Measurements from ENCODE around the gene ARHGAP26.
A peak's percentile ranks its signal among the peaks of the same experiment; 100 is the strongest.

ARHGAP26 gene

DNA sequence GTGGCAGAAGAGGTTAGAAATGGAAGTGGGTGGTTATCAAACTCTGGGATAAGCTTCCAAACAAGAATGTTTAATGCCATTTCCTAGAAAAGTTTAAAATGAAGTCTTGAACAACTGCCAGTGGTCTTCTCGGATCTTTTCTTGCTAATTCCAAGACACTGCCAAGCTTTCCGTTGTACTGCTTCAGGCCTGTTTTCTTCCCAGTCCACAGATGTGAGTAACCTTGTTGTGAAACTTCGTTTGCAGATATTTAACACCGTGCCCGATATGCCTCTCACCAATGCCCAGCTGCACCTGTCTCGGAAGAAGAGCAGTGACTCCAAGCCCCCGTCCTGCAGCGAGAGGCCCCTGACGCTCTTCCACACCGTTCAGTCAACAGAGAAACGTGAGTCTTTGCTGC lies 363.5 kb downstream of the ARHGAP26 start:
- no peak for DNase-seq

DNA sequence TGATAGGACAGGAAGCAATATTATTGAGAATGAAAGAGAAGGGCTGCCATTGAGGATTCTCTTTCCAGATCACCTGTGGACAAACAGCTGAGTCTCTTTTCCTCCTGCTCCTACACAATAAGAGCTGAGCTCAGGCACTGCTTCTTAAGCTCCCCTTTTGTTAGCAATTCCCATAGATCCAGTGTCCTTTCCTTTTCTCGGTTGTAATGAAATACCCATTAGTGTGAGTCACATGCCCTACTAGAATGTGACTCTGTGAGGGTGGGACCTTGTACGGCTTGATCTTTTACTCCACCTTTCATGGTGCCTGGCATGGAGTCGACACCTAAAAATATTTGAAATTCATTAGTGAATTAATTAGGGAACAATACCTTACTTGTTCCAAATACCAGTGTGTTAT lies 364.1 kb downstream of the ARHGAP26 start:
- DNase-seq = no peak

DNA sequence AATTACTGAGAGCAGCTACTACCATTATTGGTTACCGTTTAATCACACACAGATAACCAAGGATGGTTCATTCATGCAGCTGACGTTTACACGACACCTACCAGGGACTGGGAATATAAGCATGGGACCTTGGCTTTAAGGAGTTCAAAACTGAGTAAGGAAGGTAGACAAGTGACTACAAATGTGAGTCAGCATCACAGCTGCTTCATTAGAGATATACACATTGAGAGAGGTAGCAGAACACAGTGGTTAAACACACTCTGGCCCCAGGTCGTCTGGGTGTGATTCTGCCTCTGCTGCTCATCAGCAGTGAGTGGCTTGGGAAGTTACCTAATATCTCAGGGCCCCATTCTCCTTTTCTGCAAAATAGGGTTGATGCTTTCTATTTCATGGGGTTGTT lies 364.7 kb downstream of the ARHGAP26 start:
- no peak for DNase-seq

DNA sequence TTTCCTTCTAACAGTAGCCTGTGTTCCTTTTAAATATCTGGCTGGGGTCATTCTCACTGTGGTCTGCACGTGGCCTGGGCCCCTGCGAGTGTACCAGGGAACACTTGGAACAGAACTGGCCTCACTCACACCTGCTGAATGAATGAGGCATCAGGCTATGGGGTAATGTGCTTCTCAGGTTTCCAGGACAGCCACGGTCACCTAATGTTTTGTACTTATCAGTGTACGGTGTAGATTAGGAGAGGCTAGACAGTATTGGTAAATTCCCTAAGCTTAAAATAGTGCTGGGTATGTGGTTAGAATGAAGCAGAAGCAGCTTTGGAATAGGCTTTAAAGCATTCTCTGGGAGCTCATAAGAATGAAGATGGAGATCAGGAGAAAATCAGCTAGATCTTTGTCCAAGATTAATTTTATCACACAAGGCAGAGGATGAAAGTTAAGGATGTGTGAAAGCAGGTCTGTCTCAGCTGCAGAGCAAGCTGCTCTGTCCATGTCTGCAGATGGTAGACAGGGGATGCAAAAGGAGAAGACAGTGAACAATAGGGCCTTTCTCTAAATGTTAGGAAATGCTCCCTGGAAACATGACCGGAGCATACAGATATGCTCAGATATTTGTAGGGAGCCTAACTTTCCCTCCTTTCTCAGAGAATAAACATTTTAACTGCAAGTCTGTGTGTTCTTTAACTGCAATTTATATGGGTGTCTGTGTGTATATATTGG lies 365.8 kb downstream of the ARHGAP26 start:
- DNase-seq = no peak

DNA sequence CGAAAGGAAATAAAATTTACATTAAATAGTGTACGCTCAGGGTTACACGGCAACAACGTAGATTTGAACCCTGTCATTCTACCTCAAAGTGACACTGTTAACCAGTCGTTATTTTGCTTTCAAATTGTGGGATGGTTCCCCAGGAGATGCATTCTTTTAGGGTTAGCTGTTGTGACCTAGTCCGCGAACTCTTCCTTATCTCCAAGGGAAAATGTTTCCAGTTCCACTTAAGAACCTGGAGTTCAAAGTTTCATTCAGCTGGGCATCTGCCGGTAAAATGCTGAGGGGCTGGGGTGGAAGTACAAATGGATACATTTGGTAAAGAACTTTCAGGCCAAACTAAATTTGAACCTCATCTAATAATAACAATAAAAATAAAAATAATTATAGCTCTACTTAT lies 368.7 kb downstream of the ARHGAP26 start:
- DNase-seq = no peak

DNA sequence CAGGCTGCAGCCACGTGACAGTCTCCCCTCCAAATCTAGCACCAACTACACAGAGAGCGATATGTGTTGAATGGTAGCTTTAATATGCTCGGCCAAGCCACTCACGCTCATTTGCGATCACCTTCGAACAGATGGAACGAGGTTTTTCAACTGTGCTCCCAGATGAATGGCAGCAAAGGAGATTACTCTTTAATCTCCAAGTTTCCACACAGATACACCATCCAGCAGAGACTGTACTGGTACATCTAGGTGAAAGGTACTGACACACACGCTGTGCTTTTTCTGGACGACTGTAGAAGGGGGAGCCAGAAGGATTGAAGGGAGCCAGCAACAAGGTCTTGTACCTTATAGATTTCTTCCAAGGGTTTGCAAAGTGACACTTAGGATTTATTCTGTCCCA lies 369.4 kb downstream of the ARHGAP26 start:
- no peak for DNase-seq

DNA sequence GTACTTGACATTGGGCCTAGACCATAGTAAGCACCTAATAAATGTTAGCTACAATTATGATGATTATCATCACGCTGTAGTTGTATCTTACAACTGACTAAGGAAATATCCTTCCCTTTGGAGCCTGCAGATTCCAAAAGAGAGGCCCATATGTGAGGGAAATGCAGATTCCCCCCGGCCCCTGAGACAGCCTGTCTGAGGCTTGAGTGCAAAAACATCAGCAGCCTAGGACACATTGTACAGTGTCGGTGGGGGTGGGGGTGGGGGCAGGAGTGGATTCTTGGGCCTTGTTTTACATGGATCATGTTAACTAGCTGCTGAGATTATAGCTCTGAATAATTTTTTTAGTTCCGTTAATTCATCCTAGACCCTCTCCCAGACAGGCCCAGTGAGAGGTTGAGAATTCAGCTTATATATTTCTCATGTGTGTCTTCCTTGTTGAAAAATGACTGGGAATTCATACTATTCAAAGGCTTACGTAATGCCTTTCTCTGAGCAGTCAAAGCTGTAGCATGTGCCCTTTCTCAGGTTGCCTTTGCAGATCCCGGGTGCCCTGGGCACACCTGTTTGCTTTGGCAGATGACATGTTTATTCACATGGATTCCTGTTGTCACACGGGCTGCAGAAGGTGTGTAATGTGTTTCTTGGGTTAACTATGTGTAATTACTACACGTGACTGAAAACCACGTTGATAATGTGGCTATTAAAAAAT lies 370.5 kb downstream of the ARHGAP26 start:
- no peak for DNase-seq

DNA sequence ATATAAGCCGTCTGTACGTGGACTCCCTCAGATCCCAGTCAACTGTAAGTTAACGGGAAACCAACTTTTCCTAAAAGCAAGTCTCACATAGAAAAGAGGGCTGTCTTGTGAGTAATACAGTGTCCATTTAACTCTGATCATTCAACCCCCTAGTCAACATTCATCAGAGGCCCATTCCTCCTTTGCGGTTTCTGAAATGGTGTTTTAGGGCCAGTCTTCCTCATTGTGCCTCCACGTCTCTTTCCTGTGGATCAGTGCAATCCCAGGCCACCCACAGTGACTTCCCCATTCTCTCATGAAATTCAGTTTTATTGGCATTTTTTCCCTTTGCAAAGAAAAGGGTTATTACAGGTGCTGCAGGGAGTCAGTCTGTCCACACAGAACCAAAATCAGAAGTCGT lies 371.5 kb downstream of the ARHGAP26 start:
- DNase-seq = no peak

DNA sequence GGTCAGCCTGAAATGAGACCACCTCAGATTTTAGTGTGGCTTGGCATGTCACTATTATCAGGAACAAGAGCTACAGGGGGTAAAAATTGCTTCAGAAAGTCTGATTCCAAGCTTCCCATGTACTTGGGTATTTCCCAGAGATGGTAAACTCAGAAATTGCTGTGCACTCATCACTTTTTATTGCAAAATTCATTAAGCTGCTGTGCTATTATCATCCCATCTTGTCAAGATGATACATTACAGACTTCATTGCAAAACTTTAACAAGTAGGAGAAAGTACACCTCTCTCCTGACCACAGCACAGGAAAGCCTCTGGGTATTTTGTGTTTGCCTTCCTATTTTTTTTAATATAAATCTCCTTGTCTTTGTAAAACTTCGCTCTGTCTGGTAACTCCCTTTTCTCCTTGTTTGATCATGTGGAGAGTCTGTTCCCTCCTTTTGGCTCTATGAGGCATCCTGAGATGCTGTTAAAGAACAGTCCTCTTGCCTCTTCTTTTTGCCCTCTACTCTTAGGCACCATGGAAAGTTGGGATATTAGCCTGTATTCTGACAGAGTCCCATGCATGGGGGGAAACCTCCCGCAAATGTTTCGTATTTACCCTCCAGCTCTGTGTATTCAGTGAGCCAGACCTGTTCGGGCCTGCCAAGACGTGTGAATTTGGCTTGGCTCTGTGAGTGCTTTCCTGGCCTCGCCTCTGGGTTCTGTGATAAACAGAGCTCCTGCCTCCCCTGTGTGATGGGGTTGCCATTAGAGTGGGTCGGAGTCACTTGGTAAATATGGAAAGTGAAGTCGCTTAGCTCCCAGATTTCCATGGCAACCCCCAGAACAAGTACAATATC lies 372.6 kb downstream of the ARHGAP26 start:
- DNase-seq = peak; percentile 84

DNA sequence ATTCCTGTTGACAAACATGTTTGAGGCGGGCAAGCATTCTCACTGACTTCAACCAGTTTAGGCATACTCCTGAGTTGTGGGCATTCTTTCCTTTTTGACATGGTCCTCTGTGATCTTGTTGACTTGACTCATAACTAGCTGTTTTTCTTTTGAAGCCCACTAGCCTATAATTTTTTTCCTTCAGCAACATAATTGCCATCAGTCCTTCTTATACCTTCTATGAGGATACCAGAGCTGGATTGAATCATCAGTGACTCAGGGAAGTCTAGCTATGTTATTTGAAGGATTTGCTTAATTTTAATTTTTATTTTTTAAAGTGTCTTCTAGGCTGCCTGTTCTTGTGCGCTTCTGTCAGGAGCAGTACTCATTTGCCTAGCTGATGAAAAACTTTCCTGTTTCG lies 373.8 kb downstream of the ARHGAP26 start:
- no peak for DNase-seq

DNA sequence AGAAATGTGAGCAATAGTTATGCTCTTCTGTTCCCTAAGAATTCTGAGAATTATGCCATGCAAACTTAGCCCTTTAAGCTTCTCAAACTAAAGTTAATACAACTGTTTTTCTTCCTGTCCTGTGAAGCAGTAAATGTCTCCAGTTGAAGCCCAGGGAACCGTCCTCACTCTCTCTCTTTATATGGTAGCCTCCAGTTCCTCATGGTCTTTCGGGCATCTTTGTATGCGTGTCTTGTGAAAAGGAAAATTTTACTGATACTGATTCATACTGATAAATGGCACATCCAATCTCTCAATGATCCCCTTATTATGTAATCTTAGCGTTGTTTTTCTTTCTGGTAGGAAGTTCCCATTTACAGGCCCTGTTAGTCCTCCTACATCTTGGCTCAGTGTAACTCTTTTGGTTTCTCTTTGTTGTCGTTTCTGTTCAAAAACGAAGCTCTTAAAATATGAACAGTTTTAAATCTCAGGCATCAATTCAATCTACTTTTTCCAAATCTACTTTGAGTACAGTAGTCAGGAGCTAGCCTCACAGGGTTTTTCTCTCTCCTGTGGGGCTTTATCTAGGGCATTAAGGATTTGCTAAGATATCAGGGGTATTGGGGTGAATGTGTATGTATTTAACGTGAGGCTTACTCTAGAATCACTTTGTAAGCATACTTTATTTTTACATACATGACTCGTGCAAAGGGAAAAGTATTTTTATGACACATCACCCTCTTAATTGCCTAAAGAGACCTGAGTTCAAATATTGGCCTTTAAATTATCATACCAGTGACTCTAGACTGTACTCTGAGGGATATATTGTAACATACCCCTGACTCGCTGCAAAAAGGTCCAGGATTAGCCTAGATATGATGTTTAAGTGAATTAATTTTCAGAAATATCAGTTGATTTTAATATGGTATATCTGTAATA lies 375.3 kb downstream of the ARHGAP26 start:
- no peak for DNase-seq

DNA sequence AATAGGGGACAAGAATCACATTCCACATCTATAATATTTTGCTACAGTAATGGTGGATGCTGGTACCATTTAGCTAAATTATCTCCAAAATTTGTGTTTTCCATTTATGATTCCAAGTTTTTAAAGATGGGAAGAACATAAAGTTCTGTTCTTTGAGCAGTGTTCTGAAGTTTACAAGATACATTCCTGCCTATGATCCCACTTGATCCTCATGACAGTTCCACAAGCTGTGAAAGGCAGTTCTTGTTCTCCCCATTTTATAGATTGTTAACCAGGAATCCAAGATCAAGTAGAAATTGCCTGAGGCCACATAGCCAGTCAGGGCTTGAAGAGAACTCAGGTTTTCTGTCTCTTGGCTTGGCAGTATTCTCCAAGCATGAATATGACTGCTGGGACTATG lies 376.0 kb downstream of the ARHGAP26 start:
- DNase-seq = no peak

DNA sequence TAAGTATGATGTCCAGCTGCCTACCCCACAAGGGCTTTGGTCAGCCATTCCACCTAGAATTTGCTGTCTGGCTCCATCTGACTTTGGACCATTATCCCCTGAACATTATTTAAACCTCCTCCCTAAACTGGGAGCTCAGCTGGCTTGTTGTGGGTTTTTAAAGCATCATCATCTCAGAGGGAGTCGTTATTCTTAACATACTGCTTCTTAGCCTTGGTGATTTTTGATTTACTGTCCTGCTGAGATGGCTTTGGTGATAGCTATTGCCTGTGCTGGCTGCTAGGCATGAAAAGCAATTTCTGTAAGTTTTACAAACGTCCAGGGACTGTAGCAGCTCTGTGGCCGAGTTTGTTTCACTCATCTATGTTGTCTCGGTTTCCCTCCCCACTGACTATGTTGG lies 377.2 kb downstream of the ARHGAP26 start:
- no peak for DNase-seq

DNA sequence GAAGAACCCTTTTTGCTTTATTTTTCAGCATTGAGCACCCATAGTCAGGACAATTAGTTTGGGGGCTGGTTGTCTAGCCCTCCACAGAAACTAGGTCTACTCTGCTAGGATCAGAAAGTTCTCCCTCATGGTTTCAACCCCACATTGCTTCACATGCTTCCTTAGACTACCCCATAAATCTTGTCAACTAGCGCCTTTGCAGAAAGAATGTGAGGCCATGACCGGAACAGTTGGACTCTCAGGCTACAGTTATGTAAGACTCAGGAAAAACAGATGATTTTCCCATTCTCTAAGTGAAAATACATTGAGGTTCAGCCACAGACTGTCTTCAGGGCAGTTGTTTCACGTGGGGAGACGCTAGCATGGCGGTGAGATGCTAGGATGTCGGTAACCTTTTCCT lies 377.7 kb downstream of the ARHGAP26 start:
- no peak for DNase-seq

DNA sequence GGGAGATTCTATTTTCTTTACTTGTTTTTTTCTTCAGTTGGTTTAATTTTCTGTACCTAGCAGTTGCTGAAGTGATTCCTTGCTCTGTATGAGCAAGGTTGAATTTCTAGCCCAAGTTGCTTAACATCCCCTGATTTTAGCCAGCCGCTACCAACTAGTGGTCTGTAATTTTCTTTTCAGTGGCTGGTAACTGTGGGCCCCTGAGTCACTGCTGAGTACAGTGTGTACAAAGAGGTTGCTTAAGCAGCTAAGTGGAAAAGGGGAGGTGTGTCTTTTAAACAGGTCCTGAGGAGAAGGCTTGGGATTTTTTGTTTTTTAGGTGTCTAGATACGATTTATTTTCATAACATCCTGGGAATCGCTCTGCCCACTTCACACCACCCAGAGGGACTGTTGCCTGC lies 378.6 kb downstream of the ARHGAP26 start:
- DNase-seq = no peak

DNA sequence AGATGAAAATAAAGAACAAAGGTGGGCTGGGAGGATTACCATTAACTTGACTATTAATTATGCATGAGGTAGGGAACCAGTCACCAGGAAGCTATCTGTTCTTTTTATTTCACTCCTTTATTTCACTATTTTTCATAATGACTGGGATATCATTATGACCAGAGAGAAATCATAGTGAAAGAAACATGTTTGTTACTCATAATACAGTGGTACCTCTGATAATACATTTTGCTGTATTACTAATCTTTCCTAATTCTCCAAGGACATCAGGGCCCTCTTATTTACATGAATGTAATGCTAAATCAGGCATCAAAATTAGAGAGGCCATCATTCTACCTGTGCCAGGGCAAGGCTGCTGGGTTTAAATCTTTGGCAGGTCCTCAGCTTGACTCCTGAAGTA lies 379.6 kb downstream of the ARHGAP26 start:
- no peak for DNase-seq

DNA sequence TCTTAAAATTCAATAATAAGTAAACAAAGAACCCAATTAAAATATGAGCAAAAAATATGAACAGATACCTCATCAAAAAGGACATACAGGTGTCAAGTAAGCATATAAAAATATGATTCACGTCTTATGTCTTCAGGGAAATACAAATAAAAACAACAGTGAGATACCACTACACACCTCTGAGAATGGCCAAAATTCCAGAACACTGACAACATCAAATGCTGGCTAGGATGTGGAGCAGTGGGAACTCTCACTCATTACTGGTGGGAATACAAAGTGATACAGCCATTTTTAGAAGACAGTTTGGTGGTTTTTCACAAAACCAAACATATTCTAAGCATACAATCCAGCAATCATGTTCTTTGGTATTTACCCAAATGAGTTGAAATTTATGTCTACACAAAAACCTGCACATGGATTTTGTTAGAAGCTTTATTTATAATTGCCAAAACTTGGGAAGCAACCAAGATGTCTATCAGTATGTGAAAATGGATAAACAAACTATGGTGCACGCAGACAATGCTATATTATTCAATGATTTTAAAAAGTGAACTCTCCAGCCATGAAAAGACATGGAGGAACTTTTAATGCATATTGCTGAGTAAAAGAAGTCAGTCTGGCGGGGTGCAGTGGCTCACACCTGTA lies 381.0 kb downstream of the ARHGAP26 start:
- no peak for DNase-seq

DNA sequence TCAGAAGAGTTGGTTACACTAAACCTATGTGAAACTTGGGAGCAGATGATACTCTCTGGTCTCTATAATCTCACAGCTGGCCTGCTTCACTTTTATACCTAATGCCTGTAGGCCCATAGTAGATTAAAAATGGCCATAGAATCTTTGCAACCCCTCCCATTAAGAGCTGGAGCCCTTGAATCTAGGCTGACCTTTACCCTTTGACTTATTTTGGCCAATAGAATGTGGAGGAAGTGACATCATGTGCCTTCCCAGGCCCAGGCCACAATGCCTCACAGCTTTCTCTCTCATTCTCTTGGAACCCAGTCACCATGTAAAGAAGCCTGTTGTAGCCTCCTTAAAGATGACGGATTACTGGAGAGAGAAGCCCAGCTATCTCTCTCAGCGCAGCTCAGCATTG lies 382.3 kb downstream of the ARHGAP26 start:
- DNase-seq = no peak

DNA sequence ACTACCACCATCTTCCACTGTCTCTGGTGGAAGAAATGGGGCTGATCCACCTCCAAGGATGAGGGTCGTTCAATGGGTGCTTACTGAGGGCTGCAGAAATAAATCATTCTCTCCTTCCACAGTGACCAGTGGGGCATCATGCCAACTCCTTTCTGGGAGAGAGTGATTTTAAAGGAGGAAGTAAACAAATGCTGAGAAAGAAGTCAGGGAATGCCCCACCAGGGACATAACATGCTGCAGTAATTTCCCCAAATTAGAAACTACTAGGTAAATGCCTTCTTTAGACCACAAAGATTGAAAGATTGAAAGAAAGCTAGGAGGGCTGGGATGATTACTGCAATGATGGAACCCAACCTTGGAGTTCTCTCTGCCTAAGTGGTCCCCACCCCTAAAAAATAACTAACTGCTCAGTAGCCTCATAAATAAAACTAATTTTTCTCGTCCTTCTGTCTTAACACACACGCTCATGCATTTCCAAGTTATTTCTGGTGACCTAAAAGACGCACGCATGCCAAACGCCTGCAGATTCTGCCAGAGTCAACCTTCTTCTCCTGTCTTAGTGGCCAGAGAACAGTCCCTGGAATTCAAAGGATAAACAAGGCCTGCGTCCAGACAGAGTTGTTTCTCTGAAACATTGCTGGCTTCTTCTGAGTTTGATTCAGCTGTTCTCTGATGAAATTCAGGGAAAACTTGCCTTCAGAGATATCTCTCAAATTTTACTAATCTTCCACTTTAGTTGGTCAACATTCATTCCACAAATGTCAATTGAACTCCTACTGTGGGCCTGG lies 383.3 kb downstream of the ARHGAP26 start:
- DNase-seq = no peak

DNA sequence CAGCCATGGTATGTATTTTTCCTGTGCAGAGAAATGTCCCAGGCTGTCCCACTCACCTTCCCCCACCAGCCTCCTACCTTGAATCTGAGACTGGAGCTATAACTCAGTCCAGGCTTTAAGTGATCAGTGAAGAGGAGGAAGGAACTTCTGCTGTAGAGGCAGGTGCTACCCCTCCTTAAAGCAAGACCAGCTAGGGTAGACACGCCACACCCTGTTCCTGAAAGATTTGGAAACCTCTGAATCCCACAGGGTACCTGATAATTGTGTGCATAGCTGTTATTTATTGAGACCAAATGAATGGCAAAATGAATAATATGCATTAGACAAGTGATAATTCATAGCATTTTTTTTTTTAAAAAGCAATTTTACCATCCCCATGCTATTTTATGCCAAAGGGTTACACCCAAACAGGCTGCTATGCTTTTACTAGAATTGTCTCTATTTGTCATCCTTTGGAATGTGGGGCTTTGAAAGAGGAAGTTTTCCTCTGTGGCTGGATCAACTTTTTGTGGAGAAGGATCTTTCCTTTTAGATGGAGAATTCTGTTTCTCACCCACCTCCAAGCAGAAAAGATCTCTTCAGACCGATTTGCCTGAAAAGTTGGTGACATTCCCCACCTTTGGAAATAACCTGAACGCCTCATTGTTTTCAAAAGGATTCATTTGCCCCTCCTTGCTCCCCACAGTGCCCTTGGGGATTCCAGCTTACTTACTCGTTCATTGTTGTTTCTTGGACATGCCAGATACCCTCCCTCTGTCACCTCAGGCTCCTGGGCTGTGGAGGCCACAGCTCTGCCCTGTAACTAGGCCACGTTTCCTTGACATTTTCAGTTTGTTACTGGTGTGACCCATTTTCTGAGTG lies 384.6 kb downstream of the ARHGAP26 start:
- DNase-seq = no peak

Data from NCI-H1694 (cell line).